Lower leg skin (tissue), 4 donors: ENCODE measurements around the gene MYADML2. TPM values are rescaled to one million over a fixed set of nuclear protein-coding genes. Genes with fewer than 3 reads are reported as not detected.

Experiments
- DNase-seq, 2 donors: peaks; one replicate each; pipeline ENCODE4 v3.0.0-alpha.2; 2019; ENCODE audit warnings: low spot score in 2 of 2
- H3K4me3 ChIP-seq: fragments of 200-600 bp; sonication (generic); 2 replicates; pipeline ENCODE4 v1.5.1; 2017; ENCODE audit warnings: mild to moderate bottlenecking, low read depth; ENCODE audit not compliant: poor library complexity, severe bottlenecking
- CTCF ChIP-seq, 3 donors: fragments of 450-650 bp; IDR thresholded peaks; one replicate each; pipeline ENCODE4 v1.5.1; 2016; ENCODE audit warnings: antibody characterized with exemption in 3 of 3, mild to moderate bottlenecking in 3 of 3, moderate library complexity in 2 of 3
- POLR2A ChIP-seq, 2 donors: fragments of 450-650 bp; IDR thresholded peaks; one replicate each; pipeline ENCODE4 v1.6.1; 2016 to 2017; ENCODE audit warnings: antibody characterized with exemption in 2 of 2, mild to moderate bottlenecking in 1 of 2, moderate library complexity in 1 of 2
- WGBS, 2 donors: methylation state at CpG; one replicate each; pipeline ENCODE4 v1.1.5; 2018; 5-methylcytosine and 5-hydroxymethylcytosine counted together
- intact Hi-C: fragments of 100-400 bp; cut with DNase I; formaldehyde crosslinking; loops from one replicate; pipeline ENCODE4 v1.15.0; 2023; ENCODE audit warnings: low total_unique reads
- total RNA-seq, 4 donors: library from RNA; depleted of rRNA; stranded (reverse); fragments of >200 nt; gene quantifications; one replicate each; pipeline ENCODE4 v1.1.0, GENCODE V29; 2016

Gene MYADML2
- total RNA-seq, 4 donors from 2014 or later: not detected

GRCh38 chr17:81992306-81993102, 45.5 kb upstream of the MYADML2 start:
- intact Hi-C loops: no loop called here
- no peak overlapping the region for H3K4me3 ChIP-seq
- WGBS, 2 donors: 70 to 79% methylated on average over 14 to 23 of the region's 31 CpGs
- TF ChIP-seq POLR2A (IDR thresholded peaks at IDR 0.05): no peak
- TF ChIP-seq CTCF (IDR thresholded peaks at IDR 0.05): no peak
- no peak for DNase-seq

- no peak overlapping the region for H3K4me3 ChIP-seq
- intact Hi-C loops: no loop called here
- 30 to 31% methylated on average over 17 to 29 of the region's 31 CpGs for WGBS, 2 donors
- DNase-seq: peak; percentile 53 to 92
- TF ChIP-seq CTCF (IDR thresholded peaks at IDR 0.05): no peak
- TF ChIP-seq POLR2A (IDR thresholded peaks at IDR 0.05): no peak
Measured at GRCh38 chr17:81991684-81992305, 44.8 kb upstream of the MYADML2 start.

GRCh38 chr17:81990836-81991683, 44.0 kb upstream of the MYADML2 start:
- 67 to 79% methylated on average over 23 to 24 of the region's 25 CpGs for WGBS, 2 donors
- peak in 1 of 3 donors; percentile 33 for TF ChIP-seq CTCF (IDR thresholded peaks at IDR 0.05)
- TF ChIP-seq POLR2A (IDR thresholded peaks at IDR 0.05): no peak
- intact Hi-C loops: no loop called here
- DNase-seq: no peak
- H3K4me3 ChIP-seq: no peak overlapping the region

GRCh38 chr17:81987161-81987770, 40.2 kb upstream of the MYADML2 start:
- 74 to 81% methylated on average over 26 of the region's 26 CpGs for WGBS, 2 donors
- intact Hi-C loops: no loop called here
- no peak for DNase-seq
- TF ChIP-seq POLR2A (IDR thresholded peaks at IDR 0.05) (no peak), CTCF (IDR thresholded peaks at IDR 0.05) (no peak)
- no peak overlapping the region for H3K4me3 ChIP-seq

GRCh38 chr17:81986606-81987005, 39.6 kb upstream of the MYADML2 start:
- intact Hi-C loops: no loop called here
- no peak overlapping the region for H3K4me3 ChIP-seq
- no peak for DNase-seq
- WGBS, 2 donors: 95 to 96% methylated on average over 26 of the region's 26 CpGs
- TF ChIP-seq POLR2A (IDR thresholded peaks at IDR 0.05) (no peak), CTCF (IDR thresholded peaks at IDR 0.05) (no peak)
